Gastroesophageal sphincter (tissue), 4 donors: Measurements from ENCODE around the gene KRTAP20-2. TPM values are rescaled to one million over a fixed set of nuclear protein-coding genes. Genes with fewer than 3 reads are reported as not detected.

Experiments used
- ATAC-seq: fragments of 150-250 bp; one replicate; pipeline ENCODE4 v1.9.1; 2016; ENCODE audit warnings: mild to moderate bottlenecking, moderate library complexity
- H3K27ac ChIP-seq, 4 donors: fragments of 200-600 bp; sonication (generic) in 3 of 4; 1 replicate in 3 of 4; 2 replicates in 1 of 4; pipeline ENCODE4 v1.5.1; 2016 to 2019
- H3K27me3 ChIP-seq: fragments of 200-600 bp; sonication (generic); one replicate; pipeline ENCODE4 v1.5.1; 2019
- H3K36me3 ChIP-seq, 2 donors: fragments of 200-600 bp; sonication (generic); one replicate each; pipeline ENCODE4 v1.5.1; 2019; ENCODE audit warnings: control low read depth in 1 of 2
- H3K4me1 ChIP-seq, 3 donors: fragments of 200-600 bp; sonication (generic); 1 replicate in 2 of 3; 2 replicates in 1 of 3; pipeline ENCODE4 v1.5.1; 2016 to 2019; ENCODE audit warnings: control low read depth in 2 of 3
- H3K4me3 ChIP-seq, 2 donors: fragments of 200-600 bp; sonication (generic); one replicate each; pipeline ENCODE4 v1.5.1; 2019; ENCODE audit warnings: mild to moderate bottlenecking in 1 of 2, moderate library complexity in 1 of 2
- H3K9me3 ChIP-seq, 3 donors: fragments of 200-600 bp; sonication (generic); one replicate each; pipeline ENCODE4 v1.5.1; 2017 to 2019; ENCODE audit warnings: control low read depth in 2 of 3
- EP300 ChIP-seq: sonication (generic); formaldehyde crosslinking; IDR thresholded peaks from one replicate; pipeline ENCODE4 v1.6.1; 2017; ENCODE audit warnings: antibody characterized with exemption, mild to moderate bottlenecking
- POLR2A ChIP-seq, 2 donors: fragments of 450-650 bp; IDR thresholded peaks; one replicate each; pipeline ENCODE4 v1.6.1; 2017; ENCODE audit warnings: antibody characterized with exemption in 2 of 2, mild to moderate bottlenecking in 2 of 2, moderate library complexity in 1 of 2
- POLR2AphosphoS5 ChIP-seq: sonication (generic); formaldehyde crosslinking; IDR thresholded peaks from one replicate; pipeline ENCODE4 v1.6.1; 2017; ENCODE audit warnings: antibody characterized with exemption
- WGBS, 2 donors: methylation state at CpG; one replicate each; pipeline ENCODE4 v1.1.5; 2018; ENCODE audit warnings: low coverage in 1 of 2; 5-methylcytosine and 5-hydroxymethylcytosine counted together
- total RNA-seq, 4 donors: library from RNA; depleted of rRNA; stranded (reverse); fragments of >200 nt; gene quantifications; one replicate each; pipeline ENCODE4 v1.1.0, GENCODE V29; 2016
- TF ChIP-seq, protein P1 (sequence below), 4 experiments: fragments of 200-600 bp in 2 of 4; fragments of 450-650 bp in 2 of 4; sonication (generic) in 1 of 4; IDR thresholded peaks; one replicate each; pipeline ENCODE4 v1.5.1; 2017 to 2019; ENCODE audit warnings: antibody characterized with exemption in 4 of 4, mild to moderate bottlenecking in 2 of 4, moderate library complexity in 2 of 4

KRTAP20-2 gene
- total RNA-seq, 4 donors from 2014 or later = not detected

DNA sequence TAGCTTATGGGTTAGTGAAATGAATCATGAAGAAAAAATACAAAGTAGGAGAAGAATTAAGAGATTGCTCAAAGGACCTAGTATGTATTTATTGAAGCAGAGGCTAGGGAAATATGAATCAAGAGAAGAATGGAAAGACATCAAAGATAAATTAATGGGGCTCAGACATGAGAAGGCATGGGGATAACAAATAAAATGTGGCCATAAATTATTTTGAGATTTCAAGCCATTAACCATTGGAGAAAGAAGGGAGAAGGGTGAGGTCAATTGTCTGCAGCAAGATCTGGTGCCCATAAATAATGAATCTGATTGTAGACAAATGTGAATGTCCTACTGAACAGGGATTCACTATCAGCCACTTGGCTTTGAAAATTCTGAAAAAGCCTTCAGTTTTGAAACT, 17.9 kb downstream of the KRTAP20-2 start:
- no peaks in the 10 kb centered on the region for H3K4me1 ChIP-seq
- no peak overlapping the region for H3K4me3 ChIP-seq
- ATAC-seq = no peak

DNA sequence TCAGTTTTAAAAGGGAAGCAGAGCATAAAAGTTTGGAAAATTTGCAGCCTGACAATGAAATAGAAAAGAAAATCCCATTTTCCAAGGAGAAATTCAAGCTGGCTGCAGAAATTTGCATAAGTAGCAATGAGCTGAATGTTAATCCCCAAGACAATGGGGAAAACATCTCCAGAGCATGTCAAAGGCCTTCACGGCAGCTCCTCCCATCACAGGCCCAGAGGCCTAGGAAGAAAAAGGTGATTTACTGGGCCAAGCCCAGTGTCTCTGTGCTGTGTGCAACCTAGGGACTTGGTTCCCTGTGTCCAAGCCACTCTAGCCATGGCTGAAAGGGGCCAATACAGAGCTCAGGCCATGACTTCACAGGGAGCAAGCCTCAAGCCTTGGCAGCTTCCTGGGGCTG, 33.8 kb downstream of the KRTAP20-2 start:
- no peaks in the 10 kb centered on the region for H3K9me3 ChIP-seq

More for the DNA sequence above, 17.9 kb downstream of the KRTAP20-2 start:
- Histone ChIP-seq H3K9me3 (no peaks in the 10 kb centered on the region), H3K27me3 (no peaks in the 10 kb centered on the region), H3K27ac (no peak overlapping the region), H3K36me3 (no peaks in the 10 kb centered on the region)
- TF ChIP-seq, protein P1, sequence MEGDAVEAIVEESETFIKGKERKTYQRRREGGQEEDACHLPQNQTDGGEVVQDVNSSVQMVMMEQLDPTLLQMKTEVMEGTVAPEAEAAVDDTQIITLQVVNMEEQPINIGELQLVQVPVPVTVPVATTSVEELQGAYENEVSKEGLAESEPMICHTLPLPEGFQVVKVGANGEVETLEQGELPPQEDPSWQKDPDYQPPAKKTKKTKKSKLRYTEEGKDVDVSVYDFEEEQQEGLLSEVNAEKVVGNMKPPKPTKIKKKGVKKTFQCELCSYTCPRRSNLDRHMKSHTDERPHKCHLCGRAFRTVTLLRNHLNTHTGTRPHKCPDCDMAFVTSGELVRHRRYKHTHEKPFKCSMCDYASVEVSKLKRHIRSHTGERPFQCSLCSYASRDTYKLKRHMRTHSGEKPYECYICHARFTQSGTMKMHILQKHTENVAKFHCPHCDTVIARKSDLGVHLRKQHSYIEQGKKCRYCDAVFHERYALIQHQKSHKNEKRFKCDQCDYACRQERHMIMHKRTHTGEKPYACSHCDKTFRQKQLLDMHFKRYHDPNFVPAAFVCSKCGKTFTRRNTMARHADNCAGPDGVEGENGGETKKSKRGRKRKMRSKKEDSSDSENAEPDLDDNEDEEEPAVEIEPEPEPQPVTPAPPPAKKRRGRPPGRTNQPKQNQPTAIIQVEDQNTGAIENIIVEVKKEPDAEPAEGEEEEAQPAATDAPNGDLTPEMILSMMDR (IDR thresholded peaks at IDR 0.05) = no peak
- no peak for TF ChIP-seq POLR2A (IDR thresholded peaks at IDR 0.05)
- no peak for TF ChIP-seq EP300
- no peak for TF ChIP-seq POLR2AphosphoS5

DNA sequence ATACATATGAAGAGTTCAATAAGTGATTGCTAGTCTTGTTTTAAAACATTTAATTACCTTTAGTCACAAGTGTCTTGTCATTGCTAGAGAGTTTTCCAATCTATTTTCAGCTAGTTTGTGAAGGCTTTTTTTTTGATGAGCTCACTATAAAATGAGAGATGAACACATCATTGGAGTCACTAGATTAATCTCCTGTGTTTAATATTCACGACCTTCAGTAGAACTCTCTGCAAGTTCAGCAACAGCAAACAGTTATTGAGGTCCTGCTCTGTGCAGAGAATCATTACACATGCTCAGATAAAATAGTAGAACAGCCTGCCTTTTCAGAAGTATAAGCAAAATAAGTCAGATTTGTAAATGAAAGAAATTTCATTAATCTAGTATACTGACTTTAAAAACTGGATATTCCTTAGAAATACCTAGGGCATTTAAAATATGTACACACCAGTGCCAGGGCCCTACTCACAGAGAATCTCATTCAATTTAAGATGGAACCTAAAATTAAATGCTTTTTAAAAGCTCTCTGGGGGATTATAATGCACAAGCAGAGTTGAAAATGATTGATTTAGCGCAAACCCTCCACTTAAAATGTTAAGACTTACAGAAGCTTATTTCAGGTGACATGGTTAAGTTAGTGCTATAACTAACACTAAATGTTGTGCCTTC, 38.1 kb downstream of the KRTAP20-2 start:
- Histone ChIP-seq H3K27me3 (no peaks in the 10 kb centered on the region), H3K4me1 (no peaks in the 10 kb centered on the region), H3K4me3 (no peak overlapping the region), H3K27ac (no peak overlapping the region), H3K36me3 (no peaks in the 10 kb centered on the region), H3K9me3 (peaks cover 0 to 6% (median 0%) of the 10 kb centered on the region in 3 donors)
- TF ChIP-seq EP300 (no peak), POLR2AphosphoS5 (no peak), POLR2A (IDR thresholded peaks at IDR 0.05) (no peak)
- TF ChIP-seq, protein P1 (IDR thresholded peaks at IDR 0.05) = no peak
- 64 to 79% methylated on average over 2 of the region's 2 CpGs for WGBS, 2 donors
- ATAC-seq = no peak

More for the DNA sequence above, 33.8 kb downstream of the KRTAP20-2 start:
- Histone ChIP-seq H3K36me3 (no peaks in the 10 kb centered on the region), H3K27me3 (no peaks in the 10 kb centered on the region), H3K4me3 (no peak overlapping the region), H3K27ac (no peak overlapping the region), H3K4me1 (no peaks in the 10 kb centered on the region)
- TF ChIP-seq EP300 (no peak), POLR2AphosphoS5 (no peak), POLR2A (IDR thresholded peaks at IDR 0.05) (no peak)
- TF ChIP-seq, protein P1 (IDR thresholded peaks at IDR 0.05) = no peak
- no peak for ATAC-seq
- WGBS, 2 donors = 100% methylated on average over 1 of the region's 1 CpG

DNA sequence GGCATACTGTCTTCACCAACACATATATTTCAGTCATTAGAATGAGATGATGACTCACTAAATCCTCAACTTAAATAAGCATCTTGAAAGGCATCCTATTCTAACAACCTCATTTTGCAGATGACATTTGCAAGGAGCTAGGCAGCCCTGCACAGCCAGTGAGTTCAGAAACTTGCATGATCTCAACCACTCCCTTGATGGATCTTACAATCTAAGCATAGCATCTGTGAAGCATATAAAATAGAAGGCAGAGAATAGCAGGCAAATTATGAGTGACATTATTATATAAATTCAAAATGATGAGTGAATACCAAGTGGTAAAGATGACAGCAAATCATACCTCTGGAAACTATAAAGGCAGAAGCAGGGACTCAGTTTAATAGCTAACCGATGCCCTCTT, 39.3 kb downstream of the KRTAP20-2 start:
- WGBS, 2 donors = 57 to 92% methylated on average over 1 of the region's 1 CpG
- no peak overlapping the region for H3K4me3 ChIP-seq
- ATAC-seq = no peak

DNA sequence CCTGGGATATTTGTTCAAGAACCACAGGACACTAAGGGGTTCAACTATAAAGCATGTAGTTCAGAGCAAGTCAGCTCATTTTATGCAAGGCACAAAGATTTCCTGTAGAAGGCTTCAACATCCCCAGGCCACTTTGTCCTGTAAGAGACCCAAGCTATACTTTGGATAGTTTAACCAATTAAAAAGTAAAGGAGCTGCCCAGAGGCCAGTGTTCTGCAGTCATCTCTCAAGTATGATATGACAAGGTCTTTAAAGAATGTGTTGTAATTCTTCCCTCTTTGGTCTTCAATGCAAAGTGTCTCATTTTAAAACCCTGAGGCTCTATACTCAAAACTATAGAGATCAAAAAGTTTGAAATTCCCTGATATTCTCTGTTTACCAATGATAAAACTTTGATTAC, 41.7 kb downstream of the KRTAP20-2 start:
- no peaks in the 10 kb centered on the region for H3K4me1 ChIP-seq
- H3K36me3 ChIP-seq = no peaks in the 10 kb centered on the region
- H3K4me3 ChIP-seq = no peak overlapping the region
- peaks cover 0 to 6% (median 0%) of the 10 kb centered on the region in 3 donors for H3K9me3 ChIP-seq
- no peak for TF ChIP-seq POLR2A (IDR thresholded peaks at IDR 0.05)
- no peak for TF ChIP-seq POLR2AphosphoS5
- TF ChIP-seq EP300 = no peak
- TF ChIP-seq, protein P1 (IDR thresholded peaks at IDR 0.05) = no peak
- no peak overlapping the region for H3K27ac ChIP-seq
- ATAC-seq = no peak
- H3K27me3 ChIP-seq = no peaks in the 10 kb centered on the region

More for the DNA sequence above, 39.3 kb downstream of the KRTAP20-2 start:
- H3K4me1 ChIP-seq = no peaks in the 10 kb centered on the region
- TF ChIP-seq, protein P1 (IDR thresholded peaks at IDR 0.05) = no peak
- TF ChIP-seq POLR2AphosphoS5 = no peak
- TF ChIP-seq EP300 = no peak
- no peak for TF ChIP-seq POLR2A (IDR thresholded peaks at IDR 0.05)
- H3K9me3 ChIP-seq = peaks cover 0 to 6% (median 0%) of the 10 kb centered on the region in 3 donors
- H3K36me3 ChIP-seq = no peaks in the 10 kb centered on the region
- no peak overlapping the region for H3K27ac ChIP-seq
- H3K27me3 ChIP-seq = no peaks in the 10 kb centered on the region
